NCI-H1694 (cell line): ENCODE measurements around the gene CREG2.
"Not testable (repeated sequence)": the region's sequence is repeated elsewhere in the genome, so short reads cannot be mapped to it uniquely, and the experiment has no call there.

Experiments
- DNase-seq: peaks from one replicate; lab custom pipeline; 2025; lab: John Stamatoyannopoulos, UW

Gene CREG2

DNA sequence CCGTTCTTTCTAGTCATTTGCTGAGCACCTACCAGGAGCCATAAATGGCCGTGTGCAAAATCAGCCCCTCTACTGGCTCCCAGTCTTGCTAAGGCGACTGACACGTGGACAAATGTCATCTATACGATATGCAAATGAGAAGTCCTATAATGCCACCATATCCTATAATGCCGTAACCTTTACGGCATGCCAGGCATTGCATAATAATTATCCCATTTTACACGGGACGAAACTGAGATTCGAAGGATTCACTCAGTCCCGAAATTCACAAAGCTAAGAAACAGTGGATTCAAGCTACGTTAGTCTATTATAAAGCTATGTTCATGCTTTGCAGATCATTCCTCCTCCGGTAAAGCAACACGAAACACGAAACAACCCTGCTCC lies 44.7 kb downstream of the CREG2 start:
- no peak for DNase-seq

- DNase-seq: peak; percentile 93
Observed at GRCh38 chr2:101341901-101342624, 45.2 kb downstream of the CREG2 start.

GRCh38 chr2:101341421-101341820 lies 45.9 kb downstream of the CREG2 start:
- DNase-seq: no peak

DNA sequence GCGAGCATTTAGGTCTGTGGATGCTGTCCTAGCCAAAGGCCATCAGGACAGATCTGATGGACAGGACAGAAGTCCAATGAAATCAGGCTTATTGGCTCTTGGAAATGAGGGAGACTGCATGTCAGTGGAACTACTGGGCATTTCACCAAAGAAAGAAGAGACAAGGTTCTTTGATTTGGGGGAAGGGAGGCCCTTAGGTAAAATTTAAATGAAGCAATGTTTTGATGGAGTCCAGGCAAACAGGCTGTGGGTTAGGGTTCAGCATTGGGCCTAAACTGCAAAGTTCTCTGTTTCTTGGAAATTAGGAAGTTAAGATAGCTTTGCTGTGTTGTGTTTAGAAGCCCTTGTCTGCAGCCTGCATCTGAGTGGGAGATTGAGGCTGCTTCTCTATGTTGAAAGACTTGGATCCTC lies 47.2 kb downstream of the CREG2 start:
- DNase-seq: no peak

- DNase-seq: no peak
Observed at GRCh38 chr2:101339266-101339880, 47.9 kb downstream of the CREG2 start.

DNA sequence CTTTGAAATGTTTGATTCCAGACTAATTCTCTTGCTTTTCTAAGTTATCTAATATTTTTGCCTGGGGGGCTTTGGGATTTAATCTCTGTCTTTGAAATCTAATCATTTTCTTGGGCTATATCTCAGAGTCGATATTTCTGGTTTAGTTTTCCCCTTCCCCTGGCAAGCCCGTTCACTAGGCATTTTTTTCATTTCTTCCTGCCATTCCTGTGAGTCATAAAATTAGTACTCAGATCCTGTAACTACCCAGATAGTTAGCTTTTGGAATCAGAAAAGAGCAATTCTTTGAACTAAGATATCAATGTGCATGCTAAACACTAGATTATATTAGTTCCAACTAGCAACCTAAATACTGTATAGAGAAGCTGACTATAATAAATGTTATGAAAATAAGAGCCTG lies 49.4 kb downstream of the CREG2 start:
- DNase-seq: no peak

DNA sequence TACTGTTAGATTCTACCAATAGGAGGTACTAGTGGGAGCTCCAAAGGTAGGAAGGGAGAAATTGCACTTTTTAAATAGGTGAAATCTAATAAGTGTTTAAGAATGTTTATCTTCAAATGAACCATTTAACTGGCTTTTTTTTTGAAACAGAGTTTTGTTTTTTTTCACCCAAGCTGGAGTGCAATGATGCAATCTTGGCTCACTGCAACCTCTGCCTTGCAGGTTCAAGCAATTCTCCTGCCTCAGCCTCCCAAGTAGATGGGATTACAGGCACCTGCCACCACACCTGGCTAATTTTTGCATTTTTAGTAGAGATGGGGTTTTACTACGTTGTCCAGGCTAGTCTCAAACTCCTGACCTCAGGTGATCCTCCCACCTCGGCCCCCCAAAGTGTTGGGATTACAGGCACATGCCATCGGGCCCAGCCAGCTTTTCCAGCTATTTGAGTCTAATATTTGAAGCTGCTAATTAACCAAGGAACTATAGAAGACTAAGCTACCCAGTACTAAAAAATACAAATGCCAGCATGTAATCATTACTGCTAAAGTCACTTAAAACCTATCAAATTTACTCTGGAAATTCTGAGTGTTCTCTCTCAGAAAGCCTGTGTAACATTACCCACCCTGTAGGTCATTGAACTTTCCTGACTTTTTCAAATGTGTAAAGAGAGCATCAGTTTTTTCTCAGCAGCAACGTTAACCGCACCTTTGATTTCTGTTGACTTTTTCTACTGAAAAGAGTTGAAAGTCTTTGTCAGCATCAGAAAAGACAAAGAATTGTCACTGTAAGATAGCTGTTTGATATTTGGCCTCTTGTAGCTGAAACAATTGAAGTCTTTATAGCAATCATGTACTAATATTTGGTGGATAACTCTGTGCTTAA lies 54.2 kb downstream of the CREG2 start:
- no peak for DNase-seq

GRCh38 chr2:101331202-101331601 lies 56.1 kb downstream of the CREG2 start:
- no peak for DNase-seq

- DNase-seq: no peak
Observed at GRCh38 chr2:101330253-101330933, 56.9 kb downstream of the CREG2 start.

DNA sequence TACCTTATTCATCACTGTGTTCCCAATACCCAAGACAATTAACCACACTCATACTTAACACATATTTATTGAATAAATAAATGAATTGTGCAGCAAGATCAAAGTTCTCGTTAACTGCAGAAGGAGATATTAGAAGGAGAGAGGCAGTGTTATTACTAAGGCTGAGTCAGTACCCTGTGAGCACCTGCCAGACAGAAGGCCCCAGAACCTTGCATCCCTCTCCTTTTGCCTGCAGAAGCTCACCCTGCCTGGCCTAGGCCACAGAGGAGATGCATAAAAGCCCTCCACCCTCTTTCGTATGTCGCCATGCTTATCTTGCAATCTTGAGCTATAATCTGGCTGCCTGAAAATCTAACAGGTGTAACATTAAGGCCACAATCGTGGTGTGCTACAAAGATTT lies 58.3 kb downstream of the CREG2 start:
- DNase-seq: no peak

- peak; percentile 21 for DNase-seq
Observed at GRCh38 chr2:101328474-101329007, 58.8 kb downstream of the CREG2 start.

DNA sequence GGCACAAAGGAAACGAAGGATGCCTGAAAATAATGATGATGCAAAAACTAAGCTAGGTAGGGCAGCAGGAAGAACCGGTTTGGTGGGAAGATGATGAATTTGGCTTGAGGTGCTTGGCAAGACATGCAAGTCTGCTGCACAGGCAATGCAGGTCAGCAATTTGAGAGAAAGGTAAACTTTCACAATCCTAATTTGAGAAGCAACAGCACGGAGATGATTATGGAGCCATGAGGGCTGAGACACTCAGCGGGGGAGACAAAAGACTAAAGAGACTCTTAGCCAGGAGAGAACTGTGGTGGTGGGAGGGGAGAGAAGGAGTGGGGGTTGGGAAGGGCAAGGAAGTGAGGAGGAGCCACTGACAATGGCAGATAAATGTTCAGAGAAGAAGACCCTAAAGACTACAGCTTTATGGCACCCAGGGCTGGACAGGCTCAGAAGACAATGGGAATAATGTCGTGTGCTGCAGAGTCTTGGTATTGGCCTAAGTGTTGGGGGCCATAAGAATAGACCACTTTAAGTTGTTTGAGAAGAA lies 59.4 kb downstream of the CREG2 start:
- no peak for DNase-seq

GRCh38 chr2:101325425-101325824 lies 61.9 kb downstream of the CREG2 start:
- DNase-seq: no peak

- DNase-seq: not testable (repeated sequence)
Observed at GRCh38 chr2:101316568-101316967, 70.7 kb downstream of the CREG2 start.

DNA sequence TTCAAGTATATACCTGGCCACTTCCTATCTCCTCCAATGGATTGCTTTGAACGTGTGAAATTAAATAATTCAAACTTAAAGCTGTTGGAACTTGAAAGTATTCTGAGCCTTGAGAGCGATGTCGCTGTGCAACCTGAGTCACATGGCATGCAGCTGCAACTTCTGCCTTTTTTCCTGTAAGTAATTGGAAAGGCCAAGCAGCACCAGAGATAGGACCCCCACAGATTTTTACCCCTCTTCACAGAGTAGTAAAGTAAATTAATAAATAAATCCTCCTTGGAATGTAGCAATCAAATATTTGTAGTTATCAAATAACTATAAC lies 75.6 kb downstream of the CREG2 start:
- DNase-seq: no peak

- no peak for DNase-seq
Observed at GRCh38 chr2:101310834-101311695, 76.2 kb downstream of the CREG2 start.

- no peak for DNase-seq
Observed at GRCh38 chr2:101310090-101310833, 77.0 kb downstream of the CREG2 start.

DNA sequence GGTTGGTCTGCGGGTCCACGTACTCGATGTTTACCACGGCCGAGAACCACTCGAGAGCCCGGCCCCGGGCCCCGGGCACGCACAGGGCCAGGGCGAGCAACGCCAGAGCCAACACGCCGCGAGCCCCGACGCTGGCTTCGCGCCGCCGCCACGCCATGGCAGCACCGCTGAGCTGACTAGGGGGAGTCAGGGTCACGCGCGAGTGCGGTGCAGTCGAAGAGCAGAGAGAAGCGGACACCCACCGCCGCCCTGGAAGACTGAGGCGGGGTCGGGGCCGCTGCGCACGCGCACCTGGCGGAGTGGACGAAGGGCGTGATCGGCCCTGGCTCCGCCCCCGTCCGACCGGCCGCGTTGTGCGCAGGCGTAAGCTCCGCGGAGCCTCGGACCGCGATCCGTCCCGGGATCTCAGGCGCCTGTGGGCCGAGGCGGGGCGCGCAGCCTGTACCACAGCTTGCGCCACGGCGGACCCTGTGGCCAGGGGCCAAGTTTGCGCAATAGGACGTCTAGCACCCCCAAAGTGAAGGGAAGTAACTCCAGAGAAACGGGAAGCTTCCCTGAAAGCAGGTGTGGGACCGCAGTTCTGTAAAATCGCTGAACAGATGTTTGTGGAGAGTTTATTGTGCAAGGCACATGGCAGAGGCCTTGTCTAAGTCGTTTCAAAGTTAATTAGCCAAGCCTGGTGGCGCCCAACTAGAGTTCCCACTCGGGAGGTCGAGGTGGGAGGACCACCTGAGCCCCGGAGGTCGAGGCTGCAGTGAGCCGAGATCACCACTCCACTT lies 78.7 kb downstream of the CREG2 start, which contains the start of gene RNF149:
Gene RNF149, minus strand, starts transcription at position 270 of the 779 bp plus-strand sequence. Its CDS starts 113 bp downstream, at position 157.
- peak; percentile 77 for DNase-seq

DNA sequence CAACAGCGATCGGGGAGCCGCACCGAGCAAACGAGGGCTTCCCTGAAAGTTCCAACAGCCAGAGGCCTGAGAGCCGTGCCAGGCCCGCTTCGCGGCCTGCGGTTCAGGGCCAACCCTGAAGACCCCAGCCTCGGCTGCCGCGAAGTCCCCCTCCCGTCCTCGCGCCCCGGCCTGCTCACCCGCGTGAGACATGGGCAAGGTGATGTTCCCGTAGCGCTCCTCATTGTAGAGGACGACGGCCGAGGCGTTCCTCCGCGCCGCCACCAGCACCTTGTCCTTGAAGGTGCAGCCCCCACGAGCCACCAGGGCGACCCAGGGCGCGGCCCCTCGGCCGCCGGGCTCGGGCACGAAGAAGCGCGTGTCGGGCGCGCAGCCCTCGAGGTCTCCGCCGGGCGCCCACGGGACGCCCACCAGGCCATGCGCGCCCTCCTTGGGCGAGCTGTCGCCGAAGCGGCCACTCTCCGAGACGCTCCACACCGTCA lies 79.3 kb downstream of the CREG2 start:
- no peak for DNase-seq
